ENCODE data around the gene POMGNT2. TPM values are rescaled to one million over a fixed set of nuclear protein-coding genes. Genes with fewer than 3 reads are reported as not detected.

Gene POMGNT2
- total RNA-seq, 1 donor from 2014 or later: 10.8 TPM

DNA sequence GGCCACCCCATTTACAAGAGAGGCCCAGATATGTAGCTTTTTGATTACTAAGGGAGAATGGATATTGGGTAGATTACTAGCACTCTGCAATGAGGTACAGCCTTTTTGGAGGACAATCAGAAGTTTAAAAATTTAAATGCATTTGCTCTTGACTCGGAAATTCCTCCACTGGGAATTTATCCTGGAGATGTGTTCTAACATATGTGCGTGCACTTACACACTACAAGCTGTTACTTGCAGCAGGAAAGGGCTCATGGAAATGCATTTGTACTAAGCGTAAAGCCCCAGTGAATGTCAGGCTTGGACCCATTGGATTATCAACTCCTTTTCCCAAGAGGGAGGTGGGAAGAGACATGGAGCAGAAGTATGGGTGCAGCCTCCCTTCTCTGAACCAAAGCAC is 7.8 kb upstream of the POMGNT2 start:
- intact Hi-C loops (cut with DNase I): no loop called here
- DNase-seq (no peak), ATAC-seq (no peak)
- TF ChIP-seq, protein P1, sequence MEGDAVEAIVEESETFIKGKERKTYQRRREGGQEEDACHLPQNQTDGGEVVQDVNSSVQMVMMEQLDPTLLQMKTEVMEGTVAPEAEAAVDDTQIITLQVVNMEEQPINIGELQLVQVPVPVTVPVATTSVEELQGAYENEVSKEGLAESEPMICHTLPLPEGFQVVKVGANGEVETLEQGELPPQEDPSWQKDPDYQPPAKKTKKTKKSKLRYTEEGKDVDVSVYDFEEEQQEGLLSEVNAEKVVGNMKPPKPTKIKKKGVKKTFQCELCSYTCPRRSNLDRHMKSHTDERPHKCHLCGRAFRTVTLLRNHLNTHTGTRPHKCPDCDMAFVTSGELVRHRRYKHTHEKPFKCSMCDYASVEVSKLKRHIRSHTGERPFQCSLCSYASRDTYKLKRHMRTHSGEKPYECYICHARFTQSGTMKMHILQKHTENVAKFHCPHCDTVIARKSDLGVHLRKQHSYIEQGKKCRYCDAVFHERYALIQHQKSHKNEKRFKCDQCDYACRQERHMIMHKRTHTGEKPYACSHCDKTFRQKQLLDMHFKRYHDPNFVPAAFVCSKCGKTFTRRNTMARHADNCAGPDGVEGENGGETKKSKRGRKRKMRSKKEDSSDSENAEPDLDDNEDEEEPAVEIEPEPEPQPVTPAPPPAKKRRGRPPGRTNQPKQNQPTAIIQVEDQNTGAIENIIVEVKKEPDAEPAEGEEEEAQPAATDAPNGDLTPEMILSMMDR (IDR thresholded peaks at IDR 0.05): no peak
- H3K27ac ChIP-seq: no peak overlapping the region
- H3K27me3 ChIP-seq: no peaks in the 10 kb centered on the region
- no peaks in the 10 kb centered on the region for H3K9me3 ChIP-seq
- no peaks in the 10 kb centered on the region for H3K4me1 ChIP-seq
- no peak overlapping the region for H3K4me3 ChIP-seq
- no peaks in the 10 kb centered on the region for H3K36me3 ChIP-seq

GRCh38 chr3:43106293-43106628 is 382 bp upstream of the POMGNT2 start:
- ATAC-seq: no peak
- intact Hi-C loops (cut with DNase I): no loop called here
- H3K36me3 ChIP-seq: no peaks in the 10 kb centered on the region
- H3K4me3 ChIP-seq: peak overlapping the region; percentile 84
- H3K9me3 ChIP-seq: no peaks in the 10 kb centered on the region
- TF ChIP-seq, protein P1 (IDR thresholded peaks at IDR 0.05): no peak
- no peaks in the 10 kb centered on the region for H3K27me3 ChIP-seq
- peaks cover 15% of the 10 kb centered on the region for H3K4me1 ChIP-seq
- no peak for DNase-seq
- H3K27ac ChIP-seq: no peak overlapping the region

DNA sequence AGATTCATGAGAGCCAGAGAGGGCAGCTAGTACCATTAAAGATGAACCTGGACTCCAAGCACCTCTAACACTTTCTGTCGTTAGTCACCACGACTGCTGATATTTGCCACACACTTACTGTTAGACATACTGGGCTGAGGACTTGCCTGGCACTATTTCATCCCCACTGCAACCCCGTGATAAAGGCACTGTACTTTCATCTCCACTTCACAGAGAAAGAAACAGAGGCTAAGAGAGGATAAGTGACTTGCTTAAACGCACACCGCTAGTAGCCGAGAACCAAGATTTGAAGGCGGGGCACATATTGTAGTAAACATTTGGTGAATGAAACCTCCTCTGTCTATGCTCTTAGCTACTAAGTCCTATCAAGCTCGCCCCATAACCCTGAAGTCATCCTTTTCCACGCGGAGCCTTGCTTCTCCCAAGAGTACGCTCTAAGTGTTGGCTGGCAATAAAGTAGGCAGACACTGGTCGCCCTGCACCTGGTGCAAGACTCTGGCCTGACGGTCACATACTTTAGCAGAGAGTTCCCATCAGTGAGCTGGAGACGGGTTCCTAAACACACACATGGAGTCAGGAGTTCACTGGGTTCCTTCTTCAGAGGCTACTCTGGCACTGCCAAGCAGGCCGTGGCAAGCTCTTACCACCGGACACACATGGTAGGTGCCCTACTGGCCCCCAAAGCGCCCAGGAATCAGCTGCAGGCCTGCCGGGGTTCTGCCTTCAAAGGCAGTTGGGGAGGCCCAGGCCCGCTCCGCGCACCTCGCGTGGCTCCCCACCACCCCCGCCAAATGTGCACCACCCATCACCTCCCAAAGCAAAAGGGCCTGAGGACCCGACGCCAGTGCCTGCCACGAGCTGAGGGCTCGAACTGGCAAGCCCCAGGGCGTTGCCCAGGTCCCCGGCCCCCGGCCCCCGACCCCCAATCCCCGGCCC is 951 bp downstream of the POMGNT2 start:
- ATAC-seq: peak; percentile 6
- intact Hi-C loops (cut with DNase I): no loop called here
- TF ChIP-seq, protein P1 (IDR thresholded peaks at IDR 0.05): no peak

DNA sequence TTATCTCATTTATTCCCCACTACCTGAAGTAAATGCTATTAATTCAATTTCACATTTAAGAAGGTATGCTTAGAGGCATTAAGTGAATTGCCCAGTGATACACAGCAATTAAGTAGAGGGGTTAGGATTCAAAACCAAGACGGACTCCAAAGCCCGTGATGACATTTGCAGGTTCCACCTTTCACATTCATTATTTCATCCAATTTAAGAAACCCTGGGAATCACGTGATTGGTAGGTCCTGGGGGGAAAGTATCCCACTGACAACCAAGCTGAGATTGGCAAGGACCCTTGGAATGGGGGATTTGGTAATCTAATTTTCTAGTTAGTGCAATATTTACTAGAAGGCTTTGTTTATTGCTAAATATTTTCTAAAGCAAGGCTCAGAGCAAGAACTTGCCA is 1.8 kb downstream of the POMGNT2 start:
- Histone ChIP-seq H3K36me3 (no peaks in the 10 kb centered on the region), H3K4me1 (peaks cover 15% of the 10 kb centered on the region), H3K4me3 (no peak overlapping the region), H3K27ac (no peak overlapping the region), H3K9me3 (no peaks in the 10 kb centered on the region), H3K27me3 (no peaks in the 10 kb centered on the region)
- TF ChIP-seq, protein P1 (IDR thresholded peaks at IDR 0.05): no peak
- DNase-seq: no peak
- intact Hi-C loops (cut with DNase I): no loop called here
- no peak for ATAC-seq

More for the DNA sequence above, 951 bp downstream of the POMGNT2 start:
- Histone ChIP-seq H3K4me3 (peak overlapping the region; percentile 84), H3K27ac (no peak overlapping the region), H3K9me3 (no peaks in the 10 kb centered on the region), H3K27me3 (no peaks in the 10 kb centered on the region), H3K36me3 (no peaks in the 10 kb centered on the region), H3K4me1 (peaks cover 15% of the 10 kb centered on the region)
- peak; percentile 66 for DNase-seq

DNA sequence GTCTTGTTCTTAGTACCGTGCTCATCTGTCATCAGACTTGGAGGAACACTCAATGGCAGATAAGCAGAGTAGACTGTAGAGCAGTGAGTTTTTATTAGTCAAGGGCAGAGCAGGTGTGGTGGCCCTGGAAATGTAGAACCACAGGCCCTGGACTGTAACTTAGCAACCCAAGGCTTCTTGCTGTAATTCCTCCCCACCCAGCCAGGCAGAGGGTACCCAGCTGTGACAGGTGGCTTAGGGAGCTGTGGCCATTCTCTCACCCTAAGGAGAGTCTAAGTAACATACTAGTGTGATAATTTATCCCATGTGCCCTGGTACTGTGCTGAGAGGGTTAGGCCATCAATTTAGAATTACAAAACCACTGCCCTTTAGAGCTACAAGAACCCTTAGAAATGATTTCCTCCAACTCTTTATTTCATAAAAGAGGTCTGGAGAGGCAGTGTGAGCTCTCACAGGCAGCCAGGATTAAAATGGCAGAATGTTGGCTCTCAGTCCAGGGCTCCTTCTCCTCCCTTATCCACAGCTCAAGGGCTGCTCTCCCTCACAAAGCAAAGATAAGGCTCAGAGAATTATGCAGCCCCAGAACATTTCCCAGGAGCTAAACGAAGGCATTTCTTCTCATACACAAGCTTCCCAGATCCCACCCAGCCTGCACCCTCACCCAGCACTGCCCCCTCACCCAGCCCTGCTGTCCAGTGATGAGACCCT is 3.0 kb downstream of the POMGNT2 start:
- H3K27ac ChIP-seq: no peak overlapping the region
- DNase-seq (no peak), ATAC-seq (no peak)
- intact Hi-C loops (cut with DNase I): no loop called here
- H3K36me3 ChIP-seq: no peaks in the 10 kb centered on the region
- no peaks in the 10 kb centered on the region for H3K27me3 ChIP-seq
- H3K4me1 ChIP-seq: peaks cover 15% of the 10 kb centered on the region
- no peak overlapping the region for H3K4me3 ChIP-seq
- H3K9me3 ChIP-seq: no peaks in the 10 kb centered on the region
- TF ChIP-seq, protein P1 (IDR thresholded peaks at IDR 0.05): no peak
